Neutrophil (primary cell): ENCODE measurements around the gene ACHE.

Source experiments
- H3K27ac ChIP-seq: fragments of 200-600 bp; sonication (generic); 2 replicates; pipeline ENCODE4 v1.5.1; 2016; ENCODE audit warnings: mild to moderate bottlenecking, moderate library complexity
- H3K27me3 ChIP-seq: fragments of 200-600 bp; sonication (generic); 2 replicates; pipeline ENCODE4 v1.6.0; 2016; ENCODE audit warnings: mild to moderate bottlenecking
- H3K36me3 ChIP-seq: fragments of 200-600 bp; sonication (generic); 2 replicates; pipeline ENCODE4 v1.5.1; 2017
- H3K4me1 ChIP-seq, 2 experiments: fragments of 200-600 bp in 1 of 2; sonication (generic) in 1 of 2; 1 replicate in 1 of 2; 2 replicates in 1 of 2; pipeline versions ENCODE4 v1.5.1 to v1.6.1; 2013 to 2016; ENCODE audit warnings: low read depth in 1 of 2, low read length in 1 of 2, mild to moderate bottlenecking in 1 of 2, moderate library complexity in 1 of 2; ENCODE audit not compliant: control insufficient read depth in 1 of 2, insufficient read depth in 1 of 2
- H3K4me3 ChIP-seq, 2 experiments: fragments of 200-600 bp in 1 of 2; sonication (generic) in 1 of 2; 1 replicate in 1 of 2; 2 replicates in 1 of 2; pipeline ENCODE4 v1.5.1; 2013 to 2016; ENCODE audit warnings: low read depth in 1 of 2, low read length in 1 of 2, mild to moderate bottlenecking in 1 of 2, moderate library complexity in 1 of 2
- H3K9me3 ChIP-seq: fragments of 200-600 bp; sonication (generic); 2 replicates; pipeline ENCODE4 v1.5.1; 2016
- TF ChIP-seq, protein P1 (sequence below): fragments of 200-600 bp; sonication (generic); IDR thresholded peaks from 2 replicates; pipeline ENCODE4 v1.5.1; 2016; ENCODE audit warnings: antibody characterized with exemption

ACHE gene

DNA sequence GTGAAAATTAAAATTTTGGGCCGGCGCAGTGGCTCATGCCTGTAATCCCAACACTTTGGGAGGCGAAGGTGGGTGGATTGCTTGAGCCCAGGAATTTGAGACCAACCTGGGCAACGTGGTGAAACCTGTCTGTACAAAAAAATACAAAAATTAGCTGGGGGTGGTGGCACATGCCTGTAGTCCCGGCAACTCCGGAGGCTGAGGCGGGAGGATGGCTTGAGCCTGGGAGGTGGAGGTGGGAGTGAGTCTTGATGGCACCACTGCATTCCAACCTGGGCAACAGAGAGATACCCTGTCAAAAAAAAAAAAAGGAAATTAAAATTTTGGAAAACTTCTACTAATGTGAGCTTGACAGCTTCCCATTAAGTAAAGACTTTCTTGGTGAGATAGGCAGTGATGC lies 17.7 kb downstream of the ACHE start:
- Histone ChIP-seq H3K4me3 (no peak overlapping the region), H3K36me3 (peaks cover 53% of the 10 kb centered on the region), H3K27me3 (no peaks in the 10 kb centered on the region), H3K4me1 (peaks cover 23 to 26% of the 10 kb centered on the region in 2 experiments), H3K9me3 (no peaks in the 10 kb centered on the region), H3K27ac (no peak overlapping the region)
- TF ChIP-seq, protein P1, sequence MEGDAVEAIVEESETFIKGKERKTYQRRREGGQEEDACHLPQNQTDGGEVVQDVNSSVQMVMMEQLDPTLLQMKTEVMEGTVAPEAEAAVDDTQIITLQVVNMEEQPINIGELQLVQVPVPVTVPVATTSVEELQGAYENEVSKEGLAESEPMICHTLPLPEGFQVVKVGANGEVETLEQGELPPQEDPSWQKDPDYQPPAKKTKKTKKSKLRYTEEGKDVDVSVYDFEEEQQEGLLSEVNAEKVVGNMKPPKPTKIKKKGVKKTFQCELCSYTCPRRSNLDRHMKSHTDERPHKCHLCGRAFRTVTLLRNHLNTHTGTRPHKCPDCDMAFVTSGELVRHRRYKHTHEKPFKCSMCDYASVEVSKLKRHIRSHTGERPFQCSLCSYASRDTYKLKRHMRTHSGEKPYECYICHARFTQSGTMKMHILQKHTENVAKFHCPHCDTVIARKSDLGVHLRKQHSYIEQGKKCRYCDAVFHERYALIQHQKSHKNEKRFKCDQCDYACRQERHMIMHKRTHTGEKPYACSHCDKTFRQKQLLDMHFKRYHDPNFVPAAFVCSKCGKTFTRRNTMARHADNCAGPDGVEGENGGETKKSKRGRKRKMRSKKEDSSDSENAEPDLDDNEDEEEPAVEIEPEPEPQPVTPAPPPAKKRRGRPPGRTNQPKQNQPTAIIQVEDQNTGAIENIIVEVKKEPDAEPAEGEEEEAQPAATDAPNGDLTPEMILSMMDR: no peak

DNA sequence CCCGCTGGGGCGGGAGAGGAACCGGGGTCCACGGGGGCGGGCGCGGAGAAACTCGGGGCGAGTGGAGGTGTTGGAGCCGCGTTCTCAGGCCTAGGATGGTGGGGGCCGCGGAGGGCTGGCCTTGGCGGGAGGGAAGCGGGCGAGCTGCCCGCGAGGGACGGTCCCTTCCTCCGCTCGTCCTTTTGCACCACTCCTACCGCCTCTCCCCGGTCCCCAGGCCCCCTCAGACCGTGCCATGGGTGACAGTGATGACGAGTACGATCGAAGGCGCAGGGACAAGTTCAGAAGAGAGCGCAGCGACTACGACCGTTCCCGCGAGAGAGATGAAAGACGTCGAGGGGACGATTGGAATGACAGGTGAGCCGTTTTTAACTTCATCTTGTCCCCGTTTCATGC lies 20.3 kb downstream of the ACHE start:
- H3K9me3 ChIP-seq: no peaks in the 10 kb centered on the region
- H3K4me1 ChIP-seq: peaks cover 23 to 26% of the 10 kb centered on the region in 2 experiments
- TF ChIP-seq, protein P1: no peak
- H3K27ac ChIP-seq: peak overlapping the region; percentile 94
- H3K4me3 ChIP-seq: peak overlapping the region; percentile 92 to 100
- no peaks in the 10 kb centered on the region for H3K27me3 ChIP-seq
- H3K36me3 ChIP-seq: peaks cover 41% of the 10 kb centered on the region

DNA sequence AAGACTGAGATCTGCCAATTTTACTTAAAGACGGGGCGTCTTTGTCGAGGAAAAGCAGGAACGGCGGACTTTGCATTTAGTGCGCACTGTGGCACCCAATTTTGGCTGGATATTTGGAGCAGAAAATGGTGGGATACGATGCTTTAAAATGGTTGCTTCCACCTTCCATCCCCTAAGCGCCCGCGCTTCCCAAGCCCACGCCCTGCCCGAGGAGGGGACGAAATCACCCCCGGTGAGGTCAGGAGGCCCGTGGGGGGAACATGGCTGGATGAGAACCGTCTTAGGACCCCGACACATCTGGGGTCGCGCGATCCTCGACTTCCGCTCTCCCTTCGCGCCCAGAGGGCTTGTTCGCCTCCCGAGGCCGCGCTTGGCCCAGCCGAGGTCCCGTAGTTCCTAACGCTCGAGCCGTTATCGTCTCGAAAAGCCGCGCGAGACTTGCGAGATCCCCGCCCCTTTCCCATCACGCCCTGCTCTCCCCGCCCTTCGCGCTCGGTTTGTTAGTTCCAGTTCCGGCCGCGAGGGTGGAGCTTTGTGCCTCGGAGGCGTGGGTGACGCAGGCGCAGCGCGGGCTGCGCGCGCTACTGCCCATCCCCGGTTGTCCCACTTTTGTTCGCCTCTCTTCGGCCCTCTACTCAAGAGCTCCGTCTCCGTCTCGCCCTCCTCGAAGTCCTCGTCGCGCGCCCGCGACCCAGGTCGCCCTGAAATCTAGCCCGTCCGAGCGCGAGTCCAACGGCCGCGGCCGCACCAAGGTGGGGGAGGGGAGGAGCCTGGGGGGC lies 20.9 kb downstream of the ACHE start, which contains the start of gene SRRT:
TSS of gene SRRT (plus strand) at position 527 of the 779 bp plus-strand sequence. CDS start 488 bp downstream, outside the sequence.
- TF ChIP-seq, protein P1: peak; percentile 95
- Histone ChIP-seq H3K4me1 (peaks cover 23 to 26% of the 10 kb centered on the region in 2 experiments), H3K36me3 (peaks cover 37% of the 10 kb centered on the region), H3K4me3 (peak within 1 kb of the TSS; percentile 92 to 100), H3K27me3 (no peaks in the 10 kb centered on the region), H3K9me3 (no peaks in the 10 kb centered on the region), H3K27ac (peak within 1 kb of the TSS; percentile 94)

DNA sequence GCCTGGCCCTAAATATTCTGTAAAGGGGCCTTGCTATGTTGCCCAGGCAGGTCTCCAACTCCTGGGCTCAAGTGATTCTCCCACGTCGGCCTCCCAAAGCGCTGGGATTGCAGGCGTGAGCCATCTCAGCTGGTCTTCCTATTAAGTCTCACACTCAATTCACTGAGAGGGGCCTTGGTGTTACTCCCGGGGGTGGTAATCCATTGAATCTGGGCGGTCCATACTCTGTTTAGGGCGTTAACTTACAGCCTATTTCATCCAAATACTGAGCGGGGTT lies 21.4 kb downstream of the ACHE start:
- Histone ChIP-seq H3K9me3 (no peaks in the 10 kb centered on the region), H3K36me3 (peaks cover 35% of the 10 kb centered on the region), H3K27me3 (no peaks in the 10 kb centered on the region), H3K4me1 (peaks cover 23 to 26% of the 10 kb centered on the region in 2 experiments), H3K4me3 (peak overlapping the region; percentile 92 to 100), H3K27ac (peak overlapping the region; percentile 94)
- TF ChIP-seq, protein P1: no peak

DNA sequence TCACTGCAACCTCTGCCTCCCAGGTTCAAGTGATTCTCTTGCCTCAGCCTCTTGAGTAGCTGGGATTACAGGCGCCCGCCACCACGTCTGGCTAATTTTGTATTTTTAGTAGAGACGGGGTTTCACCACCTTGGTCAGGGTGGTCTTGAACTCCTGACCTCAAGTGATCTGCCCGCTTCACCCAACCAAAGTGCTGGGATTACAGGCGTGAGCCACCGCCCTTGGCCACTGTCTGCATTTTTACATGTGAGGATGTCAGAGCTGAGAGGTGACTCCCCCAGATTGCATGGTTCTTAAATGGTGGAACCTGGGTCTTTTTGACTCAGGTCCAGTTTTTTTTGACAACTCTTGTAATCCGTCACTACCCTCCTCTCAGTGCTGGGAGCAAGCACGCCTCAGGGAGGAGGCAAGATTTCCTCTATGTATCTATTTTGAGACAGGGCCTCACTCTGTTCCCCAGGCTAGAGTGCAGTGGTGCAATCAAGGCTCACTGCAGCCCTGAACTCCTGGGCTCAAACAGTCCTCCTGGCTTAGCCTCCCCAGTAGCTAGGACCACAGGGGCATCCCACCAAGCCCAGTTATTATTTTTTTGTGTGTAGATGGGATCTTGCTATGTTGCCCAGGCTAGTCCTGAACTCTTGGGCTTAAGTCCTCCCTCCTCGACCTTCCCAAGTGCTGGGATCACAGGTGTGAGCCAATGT lies 21.9 kb downstream of the ACHE start:
- peak overlapping the region; percentile 94 for H3K27ac ChIP-seq
- H3K4me3 ChIP-seq: peak overlapping the region; percentile 92 to 100
- TF ChIP-seq, protein P1: no peak
- H3K4me1 ChIP-seq: peaks cover 26 to 27% of the 10 kb centered on the region in 2 experiments
- no peaks in the 10 kb centered on the region for H3K9me3 ChIP-seq
- peaks cover 30% of the 10 kb centered on the region for H3K36me3 ChIP-seq
- no peaks in the 10 kb centered on the region for H3K27me3 ChIP-seq
